A549 (cell line): ENCODE results near the gene CSMD2.

ENCODE experiments used
- JUN ChIP-seq, 2 experiments: fragments of >200 bp; sonication (Bioruptor Twin); formaldehyde crosslinking; IDR thresholded peaks; 2 replicates in 1 of 2; 3 replicates in 1 of 2; pipeline ENCODE4 v1.6.1; 2016 to 2017
- KDM5A ChIP-seq: fragments of 200-600 bp; sonication (generic); IDR thresholded peaks from 2 replicates; pipeline ENCODE4 v1.6.1; 2016; ENCODE audit warnings: antibody characterized with exemption, mild to moderate bottlenecking
- POLR2A ChIP-seq: IDR thresholded peaks from 2 replicates; pipeline ENCODE4 v1.6.1; 2012; ENCODE audit warnings: mild to moderate bottlenecking, low read length
- RFX5 ChIP-seq: fragments of 450-650 bp; IDR thresholded peaks from 2 replicates; pipeline ENCODE4 v1.7.1; 2014; ENCODE audit warnings: antibody characterized with exemption, mild to moderate bottlenecking, moderate library complexity
- TF ChIP-seq, protein P1 (sequence below): IDR thresholded peaks from 2 replicates; pipeline ENCODE4 v1.6.1; 2012; ENCODE audit warnings: low read depth, borderline replicate concordance

DNA sequence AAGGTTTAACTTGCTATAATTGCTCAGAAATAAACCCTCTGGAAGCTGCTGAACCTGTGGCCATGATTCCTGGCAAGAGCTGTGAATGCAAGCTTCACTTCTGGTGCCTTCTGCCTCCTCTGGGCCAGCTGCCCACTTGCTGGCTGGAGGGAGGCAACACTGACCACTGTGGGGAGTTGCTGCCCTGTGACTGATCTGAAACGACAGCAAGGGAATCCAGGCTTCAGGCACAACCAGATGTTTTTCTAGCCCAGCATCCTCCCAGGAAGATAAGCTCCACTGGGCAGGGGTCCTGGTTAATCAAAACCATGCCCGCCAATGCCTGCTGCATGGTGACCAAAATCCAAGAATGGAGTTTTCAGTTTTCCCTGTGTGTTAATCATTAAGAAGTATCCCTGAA, 481.1 kb downstream of the CSMD2 start:
- no peak for TF ChIP-seq JUN (IDR thresholded peaks at IDR 0.05)
- TF ChIP-seq, protein P1, sequence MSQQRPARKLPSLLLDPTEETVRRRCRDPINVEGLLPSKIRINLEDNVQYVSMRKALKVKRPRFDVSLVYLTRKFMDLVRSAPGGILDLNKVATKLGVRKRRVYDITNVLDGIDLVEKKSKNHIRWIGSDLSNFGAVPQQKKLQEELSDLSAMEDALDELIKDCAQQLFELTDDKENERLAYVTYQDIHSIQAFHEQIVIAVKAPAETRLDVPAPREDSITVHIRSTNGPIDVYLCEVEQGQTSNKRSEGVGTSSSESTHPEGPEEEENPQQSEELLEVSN: no peak
- TF ChIP-seq KDM5A: no peak
- TF ChIP-seq POLR2A: no peak
- TF ChIP-seq RFX5: no peak
